CD4-positive, alpha-beta T cell treated with Interferon alpha-2 for 1 hour (primary cell): ENCODE results near the gene PIBF1.
A peak's percentile ranks its signal among the peaks of the same experiment; 100 is the strongest.
"Not testable (repeated sequence)": the region's sequence is repeated elsewhere in the genome, so short reads cannot be mapped to it uniquely, and the experiment has no call there.

ENCODE experiments used
- DNase-seq, 2 donors: peaks; one replicate each; pipeline ENCODE4 v3.0.0-alpha.2; 2020 to 2022

The PIBF1 gene

DNA sequence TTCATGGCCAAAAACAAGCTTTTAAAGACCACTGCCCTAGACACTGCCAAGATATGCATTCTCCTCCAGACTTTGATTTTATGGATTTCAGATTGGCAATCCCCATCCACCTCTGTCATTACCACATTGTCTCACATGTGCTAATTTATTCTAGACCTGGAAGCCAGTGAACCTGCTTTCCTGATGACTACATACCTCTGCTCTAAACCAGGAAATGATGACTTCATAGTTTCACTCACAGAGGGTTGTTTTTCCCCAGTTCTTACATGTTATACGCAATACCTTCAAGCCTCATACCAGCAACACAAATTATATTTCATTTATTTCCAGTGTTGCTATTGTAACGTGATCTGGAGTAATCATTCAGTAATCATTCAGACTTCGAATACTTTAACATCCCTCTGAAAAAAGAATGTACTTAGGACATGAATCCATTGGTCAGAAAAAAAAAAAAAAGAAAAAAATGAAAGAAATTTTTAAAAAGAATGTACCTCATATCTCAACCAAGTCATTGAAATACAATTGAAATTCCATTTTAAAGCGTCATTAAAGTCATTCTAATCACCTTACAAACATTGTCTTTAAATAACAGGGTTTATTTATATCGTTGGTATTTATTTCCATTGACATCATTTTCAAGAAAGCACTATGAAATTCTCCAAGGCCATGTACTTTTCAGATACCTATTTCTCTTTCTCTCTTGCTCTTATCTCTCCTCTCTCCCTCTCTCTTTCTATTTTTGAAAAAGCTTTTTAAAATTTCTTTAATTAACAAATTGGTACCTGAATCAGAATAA lies 243.5 kb downstream of the PIBF1 start:
- no peak for DNase-seq

DNA sequence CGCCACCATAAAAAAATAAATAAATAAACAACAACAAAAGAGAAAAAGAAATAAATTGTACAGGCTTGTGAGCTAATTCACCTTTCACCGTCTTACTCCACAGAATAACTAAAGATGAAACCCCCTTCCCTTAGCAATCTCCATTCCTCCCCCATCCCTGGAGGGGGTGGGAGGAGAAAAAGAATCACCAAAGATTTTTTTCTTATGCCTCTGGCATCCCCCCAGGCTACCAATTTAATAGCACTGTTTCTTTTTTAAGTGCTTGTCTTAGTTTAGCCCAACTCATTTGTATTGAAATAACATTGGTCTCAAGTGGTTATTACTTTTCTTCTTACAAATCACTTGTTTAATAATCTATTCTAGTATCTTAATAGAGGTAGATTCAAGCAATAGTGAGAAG lies 253.0 kb downstream of the PIBF1 start:
- no peak for DNase-seq

DNA sequence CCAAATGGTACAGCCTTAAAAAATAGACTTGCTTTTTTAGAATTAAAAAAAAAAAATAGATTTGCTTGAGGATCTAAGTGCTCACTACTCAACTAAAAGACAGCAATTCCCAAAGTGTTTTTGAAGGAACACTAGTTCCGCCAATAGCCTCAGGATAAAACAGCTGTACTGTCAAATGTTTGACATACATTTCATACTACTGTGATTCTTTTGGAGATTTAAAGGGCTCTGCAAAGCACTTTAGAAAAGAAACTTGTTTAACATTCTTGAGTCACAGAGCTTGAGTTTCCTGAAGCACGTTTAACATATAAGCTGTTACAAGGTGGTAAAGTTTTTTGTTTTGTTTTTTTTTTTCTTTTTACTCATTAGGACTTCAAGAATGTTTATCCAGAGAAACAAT lies 253.7 kb downstream of the PIBF1 start:
- DNase-seq: no peak

DNA sequence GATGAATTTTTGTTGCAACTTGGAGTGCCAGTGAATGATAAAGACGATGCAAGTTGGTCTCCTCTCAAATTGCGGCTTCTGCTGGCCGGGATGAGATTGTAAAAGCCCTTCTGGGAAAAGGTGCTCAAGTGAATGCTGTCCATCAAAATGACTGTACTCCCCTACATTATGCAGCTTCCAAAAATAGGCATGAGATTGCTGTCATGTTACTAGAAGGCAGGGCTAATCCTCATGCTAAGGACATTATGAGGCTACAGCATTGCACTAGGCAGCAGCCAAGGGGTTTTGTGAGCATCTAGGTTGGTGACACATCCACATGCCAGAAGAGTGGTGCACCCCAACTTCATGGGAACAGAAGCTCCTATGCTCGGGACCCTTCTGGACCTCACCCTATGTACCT lies 254.6 kb downstream of the PIBF1 start:
- no peak for DNase-seq

DNA sequence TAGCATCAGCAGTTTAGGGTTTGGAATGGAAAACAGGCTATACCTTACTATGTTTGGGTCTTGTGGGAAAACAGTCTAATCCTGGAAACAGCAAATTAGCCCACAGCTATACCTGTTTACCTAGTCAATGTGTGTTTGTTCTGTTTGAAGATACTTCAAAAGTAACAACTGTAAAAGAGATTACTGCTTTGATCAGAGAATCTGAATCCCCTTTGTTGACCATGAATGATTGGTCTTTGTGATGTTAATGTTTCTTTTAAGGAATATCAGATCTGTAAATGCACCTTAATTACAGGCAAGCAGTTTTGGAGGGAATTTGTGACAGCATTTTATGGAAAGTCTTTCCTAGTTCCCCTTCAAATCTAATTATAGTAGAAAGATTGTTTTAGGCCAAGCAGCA lies 256.1 kb downstream of the PIBF1 start:
- DNase-seq: no peak

DNA sequence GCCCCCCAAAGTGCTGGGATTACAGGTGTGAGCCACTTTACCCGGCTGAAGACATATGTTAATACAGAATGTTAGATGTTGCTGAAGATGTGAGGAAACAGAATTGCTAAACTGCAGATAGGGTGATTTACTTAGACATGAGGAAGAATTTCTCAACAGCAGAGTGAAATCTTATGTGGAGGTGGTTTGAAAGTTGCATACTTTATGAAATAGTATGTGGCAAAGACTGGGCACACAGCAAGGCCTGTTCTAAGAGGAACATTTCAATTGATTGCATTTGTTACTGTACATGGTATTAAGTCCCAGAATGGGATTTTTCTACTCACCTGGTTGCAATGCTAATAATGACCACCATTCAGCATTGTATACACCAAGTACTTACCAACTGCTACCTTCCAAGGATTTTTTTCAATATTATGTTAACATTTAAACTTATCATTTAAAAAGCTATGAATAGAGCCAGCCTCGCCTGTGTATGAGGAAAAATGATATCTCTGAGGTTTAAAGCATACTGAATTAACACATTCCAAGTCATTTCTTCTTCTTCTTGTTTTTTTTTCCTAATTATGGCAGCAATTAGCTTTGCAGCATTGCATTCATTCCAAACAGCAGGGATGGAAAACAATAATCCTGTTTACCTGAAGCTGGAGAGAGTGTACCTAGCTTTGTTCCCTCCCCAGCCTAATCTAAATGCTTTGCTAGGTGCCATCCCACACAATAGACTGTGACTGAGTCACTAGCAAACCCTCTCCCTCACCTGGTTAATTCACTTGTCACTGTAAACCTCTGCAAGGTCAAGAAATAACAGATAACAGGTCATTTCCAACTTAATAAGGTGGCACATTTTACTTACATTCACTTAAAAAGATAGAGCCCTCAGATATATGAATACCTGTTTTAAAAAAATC lies 257.5 kb downstream of the PIBF1 start:
- DNase-seq: no peak

DNA sequence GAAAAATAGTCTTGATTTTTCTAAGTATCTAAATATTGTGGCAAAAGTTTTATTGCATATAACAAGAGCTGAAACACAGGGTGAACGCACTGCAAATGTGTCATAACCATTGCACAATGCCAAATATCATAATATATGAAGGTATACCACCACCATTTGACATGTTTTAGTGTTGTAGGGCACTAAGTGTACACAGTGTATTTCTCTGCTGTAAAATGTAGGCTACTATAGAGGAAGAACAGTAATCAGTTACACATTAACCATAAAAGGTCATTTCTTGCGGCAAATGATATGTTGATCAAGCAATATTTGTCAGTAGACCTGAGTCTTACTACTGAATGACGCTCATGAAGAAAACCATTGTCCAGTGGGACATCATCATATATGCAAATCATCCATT lies 258.6 kb downstream of the PIBF1 start:
- no peak for DNase-seq

DNA sequence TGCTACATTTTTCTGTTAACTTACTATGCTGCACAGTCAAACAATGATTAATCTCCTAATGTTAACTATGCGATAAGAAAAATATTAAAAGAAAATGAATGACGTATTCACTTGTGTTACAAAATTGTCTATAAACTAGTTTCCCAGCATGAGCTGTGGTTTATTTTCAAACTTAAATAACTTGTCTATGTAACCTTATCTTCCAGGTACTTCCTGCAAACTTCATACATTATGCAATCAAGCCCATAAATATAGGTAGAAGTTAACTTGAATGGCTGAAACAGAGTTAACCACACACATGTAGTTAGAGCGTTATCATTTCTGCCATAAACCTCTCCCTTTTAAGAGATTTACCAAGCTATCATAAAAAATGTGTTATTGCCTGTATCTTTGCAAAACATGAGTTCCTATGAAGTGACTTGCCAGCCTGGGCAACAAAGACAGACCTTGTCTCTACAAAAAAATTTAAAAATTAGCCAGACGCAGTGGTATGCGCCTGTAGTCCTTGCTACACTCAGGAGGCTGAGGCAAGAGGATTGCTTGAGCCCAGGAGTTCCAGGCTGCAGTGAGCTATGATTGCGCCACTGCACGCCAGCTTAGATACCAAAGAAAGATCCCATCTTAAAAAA lies 259.1 kb downstream of the PIBF1 start:
- DNase-seq: no peak

DNA sequence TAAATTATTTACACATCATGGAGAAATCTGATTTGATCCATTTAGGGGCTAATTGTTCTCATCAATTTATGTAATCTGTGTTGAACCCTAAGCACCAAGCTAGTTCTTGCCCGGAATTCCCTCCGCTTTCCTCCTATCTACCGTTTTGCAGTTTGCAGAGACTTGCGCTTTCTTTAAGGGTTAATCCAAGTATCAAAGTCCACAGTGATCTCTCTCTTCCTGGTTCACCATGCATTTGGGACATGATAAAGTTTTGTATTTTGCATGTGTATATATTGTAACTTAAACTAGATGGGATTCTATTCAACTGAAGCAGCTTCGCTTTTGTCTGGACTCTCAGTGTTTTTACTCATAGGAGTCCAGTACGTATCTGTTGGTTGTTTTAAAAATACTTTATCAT lies 263.1 kb downstream of the PIBF1 start:
- DNase-seq: no peak

DNA sequence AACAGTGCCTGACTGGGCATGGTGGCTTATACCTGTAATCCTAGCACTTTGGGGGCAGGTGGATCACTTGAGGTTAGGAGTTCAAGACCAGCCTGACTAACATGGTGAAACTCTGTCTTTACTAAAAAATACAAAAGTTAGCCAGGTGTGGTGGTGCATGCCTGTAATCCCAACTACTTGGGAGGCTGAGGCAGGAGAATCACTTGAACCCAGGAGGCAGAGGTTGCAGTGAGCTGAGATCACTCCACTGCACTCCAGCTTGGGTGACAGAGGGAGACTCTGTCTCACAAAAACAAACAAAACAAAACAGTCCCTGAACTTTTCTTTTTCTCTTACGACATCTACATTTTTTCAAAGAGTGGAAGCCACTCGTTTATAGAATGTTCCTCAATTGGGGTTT lies 266.7 kb downstream of the PIBF1 start:
- DNase-seq: not testable (repeated sequence)

DNA sequence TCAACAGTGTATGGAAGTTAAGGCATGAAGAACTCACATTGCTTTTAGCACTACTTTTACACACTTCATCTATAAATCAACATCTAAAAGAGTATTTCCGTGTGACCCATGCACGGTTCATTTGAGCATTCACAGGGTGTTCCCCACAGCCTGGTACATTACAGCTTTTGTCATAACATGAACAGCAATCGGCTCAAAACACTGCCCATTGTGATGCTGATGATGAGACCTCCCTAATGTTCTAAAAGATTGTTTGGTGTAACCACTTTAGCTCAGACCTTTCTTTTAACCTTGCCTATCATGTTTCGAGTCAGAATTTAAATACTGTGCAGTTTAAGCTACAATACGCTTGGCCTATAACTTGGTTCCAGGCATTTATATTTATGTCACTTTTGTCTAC lies 272.8 kb downstream of the PIBF1 start:
- DNase-seq: no peak

DNA sequence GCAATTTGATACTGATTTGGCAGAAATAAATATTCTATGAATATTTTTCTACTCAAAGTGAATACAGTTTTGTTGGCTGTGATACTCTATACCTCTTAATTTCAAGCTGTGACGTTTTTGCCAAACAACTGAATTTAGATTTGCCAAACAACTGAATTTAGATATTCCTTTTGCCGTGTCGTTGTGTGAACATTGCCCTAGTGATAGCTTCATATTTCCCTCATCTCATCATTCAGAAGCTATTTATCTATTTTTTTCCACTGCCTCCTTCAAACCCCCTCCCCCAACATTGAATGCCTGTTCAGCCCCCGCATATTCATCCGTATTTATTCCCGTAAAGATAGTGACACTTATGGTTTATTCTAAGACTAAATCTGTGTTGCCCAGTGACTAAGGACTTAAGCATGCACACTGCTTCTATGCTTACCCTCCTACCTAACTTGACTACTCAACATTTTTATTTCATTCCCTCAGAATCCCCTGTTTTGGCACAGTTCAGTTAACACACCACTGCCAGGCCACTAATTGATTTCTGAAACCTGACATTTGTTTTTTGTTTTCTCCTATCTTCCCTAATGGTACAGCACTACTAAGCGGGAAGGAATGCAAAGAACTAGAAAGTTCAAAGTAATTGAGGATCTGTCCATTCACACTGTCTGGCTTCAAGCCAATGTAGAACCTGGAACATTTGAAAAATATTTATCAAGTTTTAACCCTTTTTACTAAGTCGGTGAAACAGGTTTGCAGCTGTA lies 274.1 kb downstream of the PIBF1 start:
- DNase-seq: no peak

DNA sequence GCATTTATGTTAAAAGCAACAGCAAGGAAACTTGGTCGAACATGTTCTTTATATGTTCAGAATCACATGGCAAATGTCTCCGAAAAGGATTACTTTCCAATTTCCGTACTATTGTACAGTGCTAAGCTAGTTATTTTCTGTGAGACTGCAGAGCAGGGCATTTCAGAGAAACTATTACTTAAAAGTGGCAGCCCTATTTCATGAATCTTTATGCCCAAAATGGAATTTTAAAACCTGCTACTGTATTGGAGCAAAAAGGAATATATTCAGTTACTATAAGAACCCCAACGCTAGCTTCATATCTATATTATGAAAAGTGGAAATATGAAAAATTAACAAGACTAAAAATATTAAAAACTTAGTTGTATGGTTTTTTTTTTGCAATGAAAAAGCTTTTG lies 274.6 kb downstream of the PIBF1 start:
- DNase-seq: no peak

DNA sequence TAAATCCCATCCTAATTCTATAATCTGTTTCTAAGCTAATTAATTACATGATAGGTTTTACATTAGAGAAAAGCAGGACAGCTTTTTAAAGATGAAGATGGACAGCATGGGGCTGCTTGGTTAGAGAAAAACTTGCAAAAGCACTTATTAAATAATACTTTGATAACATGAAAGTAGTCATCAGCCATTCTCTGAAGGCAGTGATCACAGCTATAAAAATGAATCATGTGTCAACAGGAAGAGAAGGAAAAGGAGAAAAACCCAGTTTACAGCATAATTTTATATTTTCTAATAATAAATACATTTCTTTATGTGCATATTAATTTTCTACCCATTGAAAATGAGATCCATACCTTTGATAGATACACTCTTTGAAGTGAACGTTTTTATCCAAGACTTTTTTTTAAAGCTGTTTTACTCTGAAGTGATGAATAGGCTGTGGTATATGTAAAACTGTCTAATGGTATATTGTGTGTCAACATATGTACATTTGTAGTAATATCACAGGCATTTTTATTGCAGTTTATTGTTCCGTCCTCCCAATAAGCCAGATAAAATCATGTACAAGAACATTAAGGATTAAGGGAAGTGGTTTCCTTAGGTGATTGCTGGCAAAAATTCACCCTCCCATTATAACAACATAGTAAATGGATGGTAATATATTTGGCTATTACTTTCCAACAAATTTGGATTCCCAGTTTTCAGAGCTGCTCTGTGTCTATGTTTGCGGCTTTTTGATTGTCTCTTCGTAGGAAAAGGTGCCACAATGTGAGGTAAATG lies 275.5 kb downstream of the PIBF1 start:
- DNase-seq: no peak

DNA sequence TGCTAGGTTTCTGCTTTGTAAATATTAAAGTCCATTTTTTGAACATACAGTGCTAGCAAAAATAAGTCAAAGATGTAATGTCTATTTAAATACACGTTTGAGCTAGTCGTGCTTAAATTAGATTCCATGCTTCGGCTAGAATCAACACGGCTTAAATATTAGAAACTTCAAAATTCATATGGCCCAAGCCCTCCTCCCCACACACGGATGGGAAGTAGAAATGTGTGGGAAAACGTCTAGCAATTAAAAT lies 276.1 kb downstream of the PIBF1 start:
- no peak for DNase-seq

DNA sequence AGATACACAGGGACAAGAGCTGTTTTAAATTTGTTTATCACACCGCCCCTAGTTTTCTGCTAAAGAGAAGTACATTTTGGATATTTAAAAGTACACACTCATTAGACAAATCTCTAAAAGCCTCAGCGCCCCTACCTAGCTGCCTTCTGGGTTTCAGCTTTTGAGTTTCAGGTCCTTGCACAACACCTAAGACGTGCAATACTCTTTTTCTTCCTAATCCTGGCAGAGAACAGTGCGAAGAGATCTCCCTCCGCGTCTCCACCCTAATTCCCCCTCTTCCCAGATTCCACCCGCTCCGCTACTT lies 276.5 kb downstream of the PIBF1 start:
- DNase-seq: no peak

DNA sequence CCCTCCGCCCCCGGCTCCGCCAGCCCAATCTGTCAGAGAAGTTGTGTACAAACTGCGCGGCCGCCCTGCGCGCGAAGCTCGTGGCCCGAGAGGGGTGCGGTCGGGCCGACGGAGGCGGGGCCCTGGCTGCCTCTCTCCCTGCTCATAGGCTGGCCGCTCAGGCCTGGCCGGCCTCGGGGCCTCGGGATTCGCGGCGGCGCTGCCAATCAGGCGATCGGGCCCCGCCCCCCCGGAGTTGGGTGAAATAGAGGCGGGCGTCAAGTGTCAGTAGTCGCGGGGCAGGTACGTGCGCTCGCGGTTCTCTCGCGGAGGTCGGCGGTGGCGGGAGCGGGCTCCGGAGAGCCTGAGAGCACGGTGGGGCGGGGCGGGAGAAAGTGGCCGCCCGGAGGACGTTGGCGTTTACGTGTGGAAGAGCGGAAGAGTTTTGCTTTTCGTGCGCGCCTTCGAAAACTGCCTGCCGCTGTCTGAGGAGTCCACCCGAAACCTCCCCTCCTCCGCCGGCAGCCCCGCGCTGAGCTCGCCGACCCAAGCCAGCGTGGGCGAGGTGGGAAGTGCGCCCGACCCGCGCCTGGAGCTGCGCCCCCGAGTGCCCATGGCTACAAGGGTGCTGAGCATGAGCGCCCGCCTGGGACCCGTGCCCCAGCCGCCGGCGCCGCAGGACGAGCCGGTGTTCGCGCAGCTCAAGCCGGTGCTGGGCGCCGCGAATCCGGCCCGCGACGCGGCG lies 277.0 kb downstream of the PIBF1 start, which contains the start of gene KLF5:
KLF5 (plus strand) TSS at position 270 of the 724 bp plus-strand sequence; CDS start at position 593, 323 bp downstream.
- DNase-seq: peak; percentile 91 to 95

DNA sequence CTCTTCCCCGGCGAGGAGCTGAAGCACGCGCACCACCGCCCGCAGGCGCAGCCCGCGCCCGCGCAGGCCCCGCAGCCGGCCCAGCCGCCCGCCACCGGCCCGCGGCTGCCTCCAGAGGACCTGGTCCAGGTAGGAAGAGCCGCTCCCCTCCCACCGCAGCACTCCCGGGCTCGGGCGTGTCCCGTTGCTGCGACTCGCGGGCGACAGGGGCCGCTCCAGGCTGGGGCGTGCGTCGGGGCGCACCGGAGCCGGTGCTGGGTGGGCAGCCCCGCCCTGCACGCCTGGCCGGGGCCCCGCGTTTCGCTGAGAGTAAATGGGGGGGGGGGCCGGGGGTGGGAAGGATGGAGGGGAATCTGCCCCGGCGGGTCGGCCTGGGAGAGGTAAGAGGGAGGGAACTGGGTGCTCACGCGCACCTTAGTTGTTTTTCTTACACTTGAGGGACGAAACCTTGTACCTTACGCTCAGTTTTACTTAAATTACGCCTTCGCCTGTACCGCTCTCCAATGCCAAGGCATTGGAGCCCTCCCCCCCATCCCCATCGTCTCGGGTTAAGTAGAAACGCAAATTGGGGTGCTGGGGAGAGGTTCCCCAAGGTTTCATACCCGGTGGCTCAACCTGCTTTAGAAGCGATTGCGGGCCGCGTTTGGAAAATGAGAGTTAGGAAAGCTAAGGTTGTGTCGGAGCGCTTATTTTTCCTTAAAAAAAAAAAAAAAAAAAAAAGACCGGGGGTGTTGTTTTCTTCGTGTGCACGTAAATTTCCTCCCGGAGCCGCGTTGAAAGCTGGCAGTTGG lies 277.7 kb downstream of the PIBF1 start:
- DNase-seq: peak; percentile 11 to 57

DNA sequence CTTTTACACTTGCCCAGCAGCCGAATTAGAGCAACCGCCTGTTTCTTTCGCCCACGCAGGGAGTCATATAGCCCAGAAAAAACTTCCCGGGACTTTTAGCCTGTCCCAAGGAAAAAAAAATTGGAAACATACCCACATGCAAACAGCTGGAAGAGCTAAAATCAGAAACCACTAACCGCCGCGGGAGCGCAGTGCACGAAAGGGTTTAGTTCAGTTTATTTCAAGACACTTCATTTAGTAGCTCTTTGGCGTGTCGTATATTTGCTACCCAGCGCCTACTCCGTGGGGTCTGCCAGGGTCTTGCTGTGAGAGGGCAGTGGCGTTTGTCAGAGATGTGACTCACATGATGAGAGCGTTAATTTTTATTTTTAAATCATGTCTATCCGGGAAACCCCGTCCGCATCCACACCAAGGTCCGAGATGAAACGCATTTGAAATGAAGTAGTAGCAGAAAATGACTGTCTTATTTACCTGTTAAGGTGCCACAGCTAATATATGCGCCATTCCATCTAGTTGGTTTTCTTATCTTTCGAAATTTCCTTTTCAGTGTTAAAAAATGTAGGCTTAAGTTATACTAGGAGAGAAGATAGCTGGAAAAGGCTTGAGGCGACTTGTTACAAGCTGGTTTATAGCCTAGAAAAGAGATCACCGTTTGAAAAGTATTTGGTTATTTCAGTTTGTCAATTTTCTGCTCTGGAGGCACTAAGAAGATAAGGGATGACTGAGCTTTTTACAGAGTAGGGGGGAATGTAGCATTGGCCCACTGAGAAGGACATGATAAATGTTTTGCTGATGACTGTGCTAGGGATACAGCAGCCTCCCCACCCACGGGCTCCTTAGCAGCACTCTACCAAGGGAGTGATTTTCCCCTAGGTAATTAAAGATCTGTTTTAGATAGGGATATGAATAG lies 278.6 kb downstream of the PIBF1 start:
- no peak for DNase-seq

DNA sequence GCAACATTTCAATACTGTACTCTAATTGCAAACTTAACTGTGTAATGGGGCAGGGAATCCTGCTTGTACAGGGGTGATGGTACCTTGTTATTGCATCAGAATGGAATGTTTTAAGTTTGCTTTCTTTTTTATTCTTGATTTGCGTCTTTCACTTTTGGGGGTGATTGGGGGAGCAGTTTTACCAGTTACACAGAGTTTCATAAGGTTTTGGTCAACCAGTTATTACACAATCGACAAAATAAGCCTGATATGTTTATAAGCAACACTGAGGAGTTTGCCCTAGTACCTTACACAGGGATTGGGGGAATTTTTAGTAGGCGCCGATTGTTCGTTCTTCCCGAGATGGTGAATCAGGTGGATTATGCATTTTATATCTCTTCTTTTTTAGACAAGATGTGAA lies 279.5 kb downstream of the PIBF1 start:
- DNase-seq: no peak
